ENCODE results near the gene RXFP2.

Gene RXFP2

DNA sequence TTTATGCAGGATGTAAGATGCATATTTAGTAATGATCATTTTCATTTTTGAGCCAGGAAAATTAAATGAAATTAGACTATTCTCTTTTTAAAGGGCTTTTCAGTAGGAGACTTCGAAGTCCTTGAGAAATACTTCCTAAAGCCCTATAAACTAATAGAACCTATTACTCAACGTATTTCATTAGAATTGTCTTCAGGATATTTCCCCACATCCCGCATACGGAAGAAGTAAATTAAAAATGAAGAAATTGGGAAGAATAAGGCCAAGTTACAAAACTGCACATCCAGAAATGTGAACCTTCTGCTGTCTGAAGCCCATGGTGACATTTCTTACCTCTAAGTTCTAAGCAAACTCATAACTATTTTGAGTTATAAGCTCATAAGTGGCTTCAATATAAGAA lies 66.5 kb downstream of the RXFP2 start:
- no peak for TF ChIP-seq CTCF (IDR thresholded peaks at IDR 0.05)

DNA sequence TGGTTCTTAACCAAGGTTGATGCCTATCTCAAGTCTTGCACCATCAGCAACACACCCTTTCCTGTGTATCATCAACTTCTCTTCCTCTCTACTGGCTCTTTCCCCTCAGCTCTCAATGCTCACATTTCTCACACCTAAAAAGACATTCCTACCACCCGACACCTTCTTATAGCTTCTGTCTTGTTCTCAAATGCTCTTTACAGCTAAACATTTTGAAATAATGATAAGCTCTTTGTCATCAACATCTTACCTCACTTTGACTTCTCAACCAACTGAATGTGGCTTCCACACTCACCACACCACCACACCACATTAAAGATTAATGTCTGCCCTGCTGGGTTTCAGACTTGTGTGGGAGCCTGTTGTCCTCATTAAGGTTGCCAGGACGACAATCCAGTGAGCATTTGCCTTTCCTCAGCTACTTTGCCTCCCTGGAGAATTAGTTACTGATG lies 67.8 kb downstream of the RXFP2 start:
- TF ChIP-seq CTCF (IDR thresholded peaks at IDR 0.05): no peak

DNA sequence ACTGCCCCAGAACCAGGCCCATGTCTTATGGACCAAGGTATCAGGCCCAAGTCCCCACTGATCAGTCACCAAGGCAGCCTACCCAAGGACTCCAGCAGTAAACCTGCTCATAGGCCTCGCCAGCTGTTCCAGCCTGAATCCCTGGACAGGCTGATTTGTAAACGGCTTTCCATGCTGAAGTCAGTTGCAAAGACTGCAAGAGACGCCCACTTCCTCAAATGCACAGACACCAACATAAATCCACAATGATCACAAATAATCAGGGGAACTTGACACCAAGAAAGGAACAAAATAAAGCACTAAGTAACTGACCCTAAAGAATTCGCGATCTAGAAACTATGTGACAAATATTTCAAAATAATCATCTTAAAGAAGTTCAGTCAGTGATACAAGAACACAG lies 75.2 kb downstream of the RXFP2 start:
- no peak for TF ChIP-seq CTCF (IDR thresholded peaks at IDR 0.05)

DNA sequence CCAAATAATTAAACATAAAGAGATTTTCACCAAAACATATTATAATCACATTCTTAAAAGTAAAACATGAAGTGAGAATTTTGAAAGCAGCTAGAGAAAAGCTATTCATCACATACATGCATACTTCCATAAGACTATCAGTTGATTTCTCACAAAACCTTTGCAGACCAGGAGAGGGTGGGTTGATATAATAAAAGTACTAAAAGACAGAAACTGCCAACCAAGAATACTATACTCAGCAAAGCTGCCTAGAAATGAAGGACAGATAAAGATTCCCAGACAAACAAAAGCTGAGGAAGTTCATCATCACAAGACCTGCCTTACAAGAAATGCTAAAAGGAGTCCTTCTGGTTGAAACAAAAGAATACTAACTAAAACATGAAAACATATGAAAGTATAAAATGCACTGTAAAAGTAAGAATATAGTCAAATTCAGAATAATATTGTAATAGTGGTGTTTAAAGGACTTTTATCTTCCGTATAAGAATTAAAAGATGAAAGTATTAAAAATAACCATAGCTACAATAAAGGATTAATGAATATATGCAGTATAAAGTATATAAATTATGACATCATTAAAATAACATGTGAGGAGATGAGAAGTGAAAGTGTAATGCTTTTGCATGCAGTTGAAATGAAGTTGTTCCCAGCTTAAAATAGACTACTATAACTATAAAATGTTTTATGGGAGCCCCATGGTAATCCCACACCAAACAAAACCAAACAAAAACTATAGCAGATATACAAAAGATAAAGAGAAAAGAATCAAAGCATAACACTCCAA lies 76.2 kb downstream of the RXFP2 start:
- no peak for TF ChIP-seq CTCF (IDR thresholded peaks at IDR 0.05)

DNA sequence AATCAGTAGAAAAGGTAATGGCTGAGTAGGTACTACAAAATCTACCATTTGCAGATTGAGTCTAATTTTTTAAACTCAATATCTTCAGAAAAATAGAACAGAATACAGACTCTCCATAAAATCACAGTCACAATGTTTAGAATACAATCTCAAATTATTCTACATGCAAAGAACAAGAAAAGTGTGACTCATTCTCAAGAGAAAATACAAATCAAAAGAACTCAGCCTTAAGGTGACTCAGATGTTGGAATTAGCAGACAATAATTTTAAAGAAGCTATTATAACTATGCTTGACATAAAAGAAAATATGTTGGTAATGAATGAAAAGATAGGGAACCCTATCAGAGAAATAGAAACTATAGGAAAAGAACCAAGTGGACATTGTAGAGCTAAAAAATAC lies 78.9 kb downstream of the RXFP2 start:
- no peak for TF ChIP-seq CTCF (IDR thresholded peaks at IDR 0.05)

GRCh38 chr13:31824705-31825517 lies 85.6 kb downstream of the RXFP2 start:
- no peak for TF ChIP-seq CTCF (IDR thresholded peaks at IDR 0.05)

- TF ChIP-seq CTCF (IDR thresholded peaks at IDR 0.05): no peak
Measured at GRCh38 chr13:31826521-31826920, 87.2 kb downstream of the RXFP2 start.
